Panc1 (cell line): ENCODE measurements around the gene LETM1. TPM values are rescaled to one million over a fixed set of nuclear protein-coding genes. Genes with fewer than 3 reads are reported as not detected.

ENCODE experiments used
- ATAC-seq: fragments of 200-7000 bp; cut with Tn5 transposase; 2 replicates; pipeline ENCODE4 v1.9.1; 2020; ENCODE audit warnings: mild to moderate bottlenecking, moderate library complexity
- BruUV-seq: library from RNA; stranded (reverse); fragments of 400-500 nt; replicated peaks from 2 replicates; lab custom pipeline; 2021; lab: Mats Ljungman, UMichigan
- CTCF ChIA-PET: fragments of 300-600 bp; sonication (Branson Sonifier 250); formaldehyde crosslinking; loops from one replicate; lab custom pipeline; 2022; ENCODE audit warnings: antibody characterized with exemption; lab: Charles Lee
- POLR2A ChIA-PET: fragments of 300-600 bp; sonication (Branson Sonifier 250); formaldehyde crosslinking; loops from one replicate; lab custom pipeline; 2022; ENCODE audit warnings: antibody characterized with exemption; lab: Charles Lee
- DNase-seq: peaks from one replicate; pipeline ENCODE4 v3.0.0-alpha.2; 2010; ENCODE audit warnings: low read depth, low spot score
- H3K27ac ChIP-seq: 2 replicates; pipeline ENCODE4 v1.5.1; 2011; ENCODE audit warnings: mild to moderate bottlenecking, low read length, inconsistent platforms
- H3K27me3 ChIP-seq: fragments of 200-500 bp; sonication (Bioruptor generic); 2 replicates; pipeline ENCODE4 v1.6.0; 2014; ENCODE audit warnings: low read length, inconsistent platforms; ENCODE audit not compliant: control insufficient read depth, insufficient read depth
- H3K36me3 ChIP-seq: fragments of 200-500 bp; sonication (Bioruptor generic); 2 replicates; pipeline ENCODE4 v1.5.1; 2014; ENCODE audit warnings: inconsistent platforms, mild to moderate bottlenecking, low read length, moderate library complexity; ENCODE audit not compliant: control insufficient read depth, insufficient read depth
- H3K4me1 ChIP-seq: 2 replicates; pipeline ENCODE4 v1.5.1; 2011; ENCODE audit warnings: inconsistent platforms, mild to moderate bottlenecking, low read length, moderate library complexity; ENCODE audit not compliant: control insufficient read depth, insufficient read depth
- H3K4me3 ChIP-seq, 2 experiments: 2 replicates each; pipeline ENCODE4 v1.5.1; 2011 to 2012; ENCODE audit warnings: low read depth in 2 of 2, low read length in 2 of 2, mild to moderate bottlenecking in 2 of 2, inconsistent platforms in 1 of 2, moderate library complexity in 1 of 2
- H3K9me3 ChIP-seq: fragments of 200-500 bp; sonication (Bioruptor generic); 2 replicates; pipeline ENCODE4 v1.5.1; 2014; ENCODE audit warnings: low read depth, mild to moderate bottlenecking, inconsistent platforms, low read length, moderate library complexity; ENCODE audit not compliant: control insufficient read depth, insufficient read depth
- CTCF ChIP-seq: fragments of 450-650 bp; IDR thresholded peaks from 2 replicates; pipeline ENCODE4 v1.5.1; 2017; ENCODE audit warnings: mild to moderate bottlenecking
- POLR2AphosphoS5 ChIP-seq: IDR thresholded peaks from 2 replicates; pipeline ENCODE4 v1.6.1; 2012; ENCODE audit warnings: mild to moderate bottlenecking, low read depth, low read length, moderate library complexity
- SIN3A ChIP-seq: IDR thresholded peaks from 2 replicates; pipeline ENCODE4 v1.6.1; 2012; ENCODE audit warnings: low read depth, mild to moderate bottlenecking, low read length, moderate library complexity, borderline replicate concordance; ENCODE audit not compliant: insufficient read depth
- TCF7L2 ChIP-seq: IDR thresholded peaks from 2 replicates; pipeline ENCODE4 v1.6.1; 2011; ENCODE audit warnings: mild to moderate bottlenecking, low read depth, low read length, inconsistent platforms
- in situ Hi-C: cut with HindIII; loops from 2 replicates; pipeline ENCODE4 v1.10.0; 2016; ENCODE audit warnings: low sequenced_read_pairs, low pct_unique_long_range_greater_than_20kb
- intact Hi-C: fragments of 100-400 bp; cut with micrococcal nuclease; formaldehyde crosslinking; loops from one replicate; pipeline ENCODE4 v1.10.0; 2022; ENCODE audit not compliant: unreplicated experiment
- total RNA-seq: library from RNA; stranded (reverse); gene quantifications from one replicate; pipeline ENCODE4 v1.2.1, GENCODE V29; 2021; ENCODE audit not compliant: unreplicated experiment
- TF ChIP-seq, protein P1 (sequence below), 2 experiments: IDR thresholded peaks; 2 replicates each; pipeline ENCODE4 v1.6.1; 2011 to 2012; ENCODE audit warnings: low read depth in 2 of 2, control low read depth in 1 of 2, low read length in 1 of 2, mild to moderate bottlenecking in 1 of 2, moderate library complexity in 1 of 2; ENCODE audit not compliant: insufficient read depth in 1 of 2

Gene LETM1
- total RNA-seq, 1 experiment from 2014 or later, result 67.6 TPM

GRCh38 chr4:1784789-1785591 is 71.0 kb downstream of the LETM1 start:
- ATAC-seq, result no peak
- in situ Hi-C loops, result no loop called here
- no peaks in the 10 kb centered on the region for H3K36me3 ChIP-seq
- ChIA-PET CTCF (no interaction called here), POLR2A (no interaction called here)
- TF ChIP-seq SIN3A (no peak), TCF7L2 (no peak), POLR2AphosphoS5 (no peak), CTCF (no peak)
- TF ChIP-seq, protein P1, sequence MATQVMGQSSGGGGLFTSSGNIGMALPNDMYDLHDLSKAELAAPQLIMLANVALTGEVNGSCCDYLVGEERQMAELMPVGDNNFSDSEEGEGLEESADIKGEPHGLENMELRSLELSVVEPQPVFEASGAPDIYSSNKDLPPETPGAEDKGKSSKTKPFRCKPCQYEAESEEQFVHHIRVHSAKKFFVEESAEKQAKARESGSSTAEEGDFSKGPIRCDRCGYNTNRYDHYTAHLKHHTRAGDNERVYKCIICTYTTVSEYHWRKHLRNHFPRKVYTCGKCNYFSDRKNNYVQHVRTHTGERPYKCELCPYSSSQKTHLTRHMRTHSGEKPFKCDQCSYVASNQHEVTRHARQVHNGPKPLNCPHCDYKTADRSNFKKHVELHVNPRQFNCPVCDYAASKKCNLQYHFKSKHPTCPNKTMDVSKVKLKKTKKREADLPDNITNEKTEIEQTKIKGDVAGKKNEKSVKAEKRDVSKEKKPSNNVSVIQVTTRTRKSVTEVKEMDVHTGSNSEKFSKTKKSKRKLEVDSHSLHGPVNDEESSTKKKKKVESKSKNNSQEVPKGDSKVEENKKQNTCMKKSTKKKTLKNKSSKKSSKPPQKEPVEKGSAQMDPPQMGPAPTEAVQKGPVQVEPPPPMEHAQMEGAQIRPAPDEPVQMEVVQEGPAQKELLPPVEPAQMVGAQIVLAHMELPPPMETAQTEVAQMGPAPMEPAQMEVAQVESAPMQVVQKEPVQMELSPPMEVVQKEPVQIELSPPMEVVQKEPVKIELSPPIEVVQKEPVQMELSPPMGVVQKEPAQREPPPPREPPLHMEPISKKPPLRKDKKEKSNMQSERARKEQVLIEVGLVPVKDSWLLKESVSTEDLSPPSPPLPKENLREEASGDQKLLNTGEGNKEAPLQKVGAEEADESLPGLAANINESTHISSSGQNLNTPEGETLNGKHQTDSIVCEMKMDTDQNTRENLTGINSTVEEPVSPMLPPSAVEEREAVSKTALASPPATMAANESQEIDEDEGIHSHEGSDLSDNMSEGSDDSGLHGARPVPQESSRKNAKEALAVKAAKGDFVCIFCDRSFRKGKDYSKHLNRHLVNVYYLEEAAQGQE (IDR thresholded peaks at IDR 0.05; ENCODE audit: insufficient read depth in 1 of 2, low read depth in 2 of 2, low read length in 1 of 2), result no peak
- no peaks in the 10 kb centered on the region for H3K27me3 ChIP-seq
- H3K4me3 ChIP-seq, result no peak overlapping the region
- no peak for DNase-seq
- H3K27ac ChIP-seq, result no peak overlapping the region
- no TSS peak for BruUV-seq
- H3K4me1 ChIP-seq, result peaks cover 2% of the 10 kb centered on the region; the same call in 1 of the 2 replicates
- H3K9me3 ChIP-seq, result no peaks in the 10 kb centered on the region
- intact Hi-C loops, result no loop called here

DNA sequence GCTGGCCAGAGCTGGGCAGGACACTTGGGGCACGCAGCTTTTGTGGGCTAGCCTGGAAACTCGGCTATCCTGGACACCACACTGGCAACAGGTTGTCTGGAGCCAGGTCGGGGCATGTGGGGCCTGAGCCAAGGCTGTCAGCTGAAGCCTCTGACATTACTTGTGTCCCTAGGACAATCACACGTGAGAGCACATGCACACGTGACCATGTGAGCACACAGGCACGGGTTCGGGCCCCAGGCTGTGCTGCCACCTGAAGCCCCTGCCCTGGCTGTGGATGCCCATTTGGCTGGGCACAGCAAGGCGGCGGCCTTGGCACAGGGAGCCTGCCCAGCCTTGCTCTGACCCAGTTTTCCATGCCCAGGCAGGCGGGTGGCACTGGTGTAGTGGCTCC is 71.6 kb downstream of the LETM1 start:
- in situ Hi-C loops, result no loop called here
- Histone ChIP-seq H3K27ac (no peak overlapping the region), H3K4me3 (no peak overlapping the region), H3K4me1 (peaks cover 3% of the 10 kb centered on the region; the same call in 1 of the 2 replicates), H3K27me3 (no peaks in the 10 kb centered on the region), H3K9me3 (no peaks in the 10 kb centered on the region), H3K36me3 (no peaks in the 10 kb centered on the region)
- DNase-seq (no peak), ATAC-seq (no peak)
- TF ChIP-seq TCF7L2 (no peak), POLR2AphosphoS5 (no peak), SIN3A (no peak), CTCF (no peak)
- TF ChIP-seq, protein P1 (IDR thresholded peaks at IDR 0.05; ENCODE audit: insufficient read depth in 1 of 2, low read depth in 2 of 2, low read length in 1 of 2), result no peak
- CTCF ChIA-PET, result no interaction called here
- no TSS peak for BruUV-seq
- POLR2A ChIA-PET, result no interaction called here
- intact Hi-C loops, result no loop called here
